ENCODE data around the gene OR6C68.

GRCh38 chr12:55499810-55500252, 7.7 kb downstream of the OR6C68 start:
- TF ChIP-seq POLR2A (IDR thresholded peaks at IDR 0.05): no peak
- no peak for TF ChIP-seq CTCF (IDR thresholded peaks at IDR 0.05)
